ENCODE measurements around the gene WRAP53.

GRCh38 chr17:7686222-7687071, 1.8 kb upstream of the WRAP53 start:
- no peak for TF ChIP-seq CTCF (conservative IDR thresholded peaks at IDR 0.05)
- TF ChIP-seq ZFX (IDR thresholded peaks at IDR 0.05): no peak

All from C4-2B (cell line).